ENCODE measurements around the gene ZNF223.

Gene ZNF223

GRCh38 chr19:44051650-44052402, at the start of gene ZNF223:
Gene ZNF223, plus strand, starts transcription at chr19:44052036. Its CDS starts 3,141 bp downstream, at chr19:44055177.
- peak; percentile 26 to 46 for DNase-seq (ENCODE audit: low read depth in 2 of 2)

GRCh38 chr19:44002212-44002565, 49.6 kb upstream of the ZNF223 start:
- DNase-seq (ENCODE audit: low read depth in 2 of 2), result no peak

- peak; percentile 66 to 73 for DNase-seq (ENCODE audit: low read depth in 2 of 2)
Observed at GRCh38 chr19:44002566-44003460, 49.0 kb upstream of the ZNF223 start, which contains the start of gene ZNF230. Gene ZNF230, plus strand, starts transcription at chr19:44002957. Its CDS starts 4,122 bp downstream, at chr19:44007079.

- DNase-seq (ENCODE audit: low read depth in 2 of 2), result no peak
Observed at GRCh38 chr19:44003461-44004009, 48.3 kb upstream of the ZNF223 start.

- DNase-seq (ENCODE audit: low read depth in 2 of 2), result no peak
Observed at GRCh38 chr19:44005973-44006372, 45.9 kb upstream of the ZNF223 start.

GRCh38 chr19:44007473-44007872, 44.4 kb upstream of the ZNF223 start:
- no peak for DNase-seq (ENCODE audit: low read depth in 2 of 2)

- no peak for DNase-seq (ENCODE audit: low read depth in 2 of 2)
Observed at GRCh38 chr19:44010468-44010867, 41.4 kb upstream of the ZNF223 start.

GRCh38 chr19:44019498-44019897, 32.3 kb upstream of the ZNF223 start:
- no peak for DNase-seq (ENCODE audit: low read depth in 2 of 2)

GRCh38 chr19:44021221-44021620, 30.6 kb upstream of the ZNF223 start:
- no peak for DNase-seq (ENCODE audit: low read depth in 2 of 2)

- DNase-seq (ENCODE audit: low read depth in 2 of 2), result no peak
Observed at GRCh38 chr19:44024900-44025216, 27.0 kb upstream of the ZNF223 start.

- peak; percentile 56 to 62 for DNase-seq (ENCODE audit: low read depth in 2 of 2)
Observed at GRCh38 chr19:44025217-44025936, 26.5 kb upstream of the ZNF223 start, which contains the start of gene ZNF222. Gene ZNF222, plus strand, starts transcription at chr19:44025379. Its CDS starts 58 bp downstream, at chr19:44025437.

GRCh38 chr19:44026622-44027021, 25.2 kb upstream of the ZNF223 start:
- no peak for DNase-seq (ENCODE audit: low read depth in 2 of 2)

GRCh38 chr19:44032001-44032610, 19.7 kb upstream of the ZNF223 start:
- DNase-seq (ENCODE audit: low read depth in 2 of 2), result no peak

GRCh38 chr19:44042147-44042546, 9.7 kb upstream of the ZNF223 start:
- no peak for DNase-seq (ENCODE audit: low read depth in 2 of 2)

- no peak for DNase-seq (ENCODE audit: low read depth in 2 of 2)
Observed at GRCh38 chr19:44050740-44051649, 841 bp upstream of the ZNF223 start.

- DNase-seq (ENCODE audit: low read depth in 2 of 2), result no peak
Observed at GRCh38 chr19:44055870-44056269, 4.0 kb downstream of the ZNF223 start.

- DNase-seq (ENCODE audit: low read depth in 2 of 2), result no peak
Observed at GRCh38 chr19:44059229-44059628, 7.4 kb downstream of the ZNF223 start.

GRCh38 chr19:44061038-44061437, 9.2 kb downstream of the ZNF223 start:
- DNase-seq (ENCODE audit: low read depth in 2 of 2), result no peak

- DNase-seq (ENCODE audit: low read depth in 2 of 2), result no peak
Observed at GRCh38 chr19:44066305-44066704, 14.5 kb downstream of the ZNF223 start.

GRCh38 chr19:44069415-44069814, 17.6 kb downstream of the ZNF223 start:
- DNase-seq (ENCODE audit: low read depth in 2 of 2), result no peak
